GM10266 (cell line): ENCODE data around the gene ZBTB44.

Experiments
- DNase-seq: peaks from one replicate; pipeline ENCODE4 v3.0.0; 2012; ENCODE audit errors: extremely low spot score
- TF ChIP-seq, protein P1 (sequence below): IDR thresholded peaks from 2 replicates; pipeline ENCODE4 v1.5.1; 2012; ENCODE audit warnings: mild to moderate bottlenecking, low read depth; ENCODE audit not compliant: control insufficient read depth, insufficient read depth; ENCODE audit errors: missing control alignments

Gene ZBTB44

DNA sequence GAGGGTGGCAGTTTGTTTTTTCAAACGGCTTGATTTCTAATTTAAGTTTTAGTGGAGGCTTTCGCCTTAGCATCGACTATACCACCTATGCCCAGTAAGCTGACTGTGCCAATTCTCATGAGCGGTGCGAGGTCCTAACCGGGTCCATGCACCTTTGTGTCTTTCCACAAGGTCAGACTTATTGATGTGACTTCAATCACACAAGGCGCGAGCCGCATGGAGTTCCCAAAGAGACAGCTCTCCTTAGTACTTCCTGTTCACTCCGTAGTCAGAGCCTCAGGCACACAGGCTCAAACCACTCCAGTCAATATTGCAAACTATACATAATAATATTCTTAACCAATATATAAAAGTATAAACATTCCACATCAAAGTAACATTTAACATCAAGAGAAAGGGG lies 136.9 kb downstream of the ZBTB44 start:
- TF ChIP-seq, protein P1, sequence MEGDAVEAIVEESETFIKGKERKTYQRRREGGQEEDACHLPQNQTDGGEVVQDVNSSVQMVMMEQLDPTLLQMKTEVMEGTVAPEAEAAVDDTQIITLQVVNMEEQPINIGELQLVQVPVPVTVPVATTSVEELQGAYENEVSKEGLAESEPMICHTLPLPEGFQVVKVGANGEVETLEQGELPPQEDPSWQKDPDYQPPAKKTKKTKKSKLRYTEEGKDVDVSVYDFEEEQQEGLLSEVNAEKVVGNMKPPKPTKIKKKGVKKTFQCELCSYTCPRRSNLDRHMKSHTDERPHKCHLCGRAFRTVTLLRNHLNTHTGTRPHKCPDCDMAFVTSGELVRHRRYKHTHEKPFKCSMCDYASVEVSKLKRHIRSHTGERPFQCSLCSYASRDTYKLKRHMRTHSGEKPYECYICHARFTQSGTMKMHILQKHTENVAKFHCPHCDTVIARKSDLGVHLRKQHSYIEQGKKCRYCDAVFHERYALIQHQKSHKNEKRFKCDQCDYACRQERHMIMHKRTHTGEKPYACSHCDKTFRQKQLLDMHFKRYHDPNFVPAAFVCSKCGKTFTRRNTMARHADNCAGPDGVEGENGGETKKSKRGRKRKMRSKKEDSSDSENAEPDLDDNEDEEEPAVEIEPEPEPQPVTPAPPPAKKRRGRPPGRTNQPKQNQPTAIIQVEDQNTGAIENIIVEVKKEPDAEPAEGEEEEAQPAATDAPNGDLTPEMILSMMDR, result no peak
- no peak for DNase-seq
